Activated CD8-positive, alpha-beta T cell treated with anti-CD3 and anti-CD28 coated beads, Interleukin-2, amount 10 ng/mL, durations not matched to agents 7 days and 5 days (primary cell): ENCODE data around the gene ABHD16B. TPM values are rescaled to one million over a fixed set of nuclear protein-coding genes. Genes with fewer than 3 reads are reported as not detected.
A peak's percentile ranks its signal among the peaks of the same experiment; 100 is the strongest.

Experiments used
- ATAC-seq: fragments of 150-1000 bp; cut with Tn5 transposase; one replicate; pipeline ENCODE4 v1.10.0; 2021; ENCODE audit warnings: moderate library complexity
- CTCF ChIA-PET: fragments of 350-600 bp; sonication (Branson Sonifier 250); formaldehyde crosslinking; loops from one replicate; lab custom pipeline; 2021; ENCODE audit warnings: antibody characterized with exemption; lab: Charles Lee
- POLR2A ChIA-PET: fragments of 350-600 bp; sonication (Branson Sonifier 250); formaldehyde crosslinking; loops from one replicate; lab custom pipeline; 2021; ENCODE audit warnings: antibody characterized with exemption; lab: Charles Lee
- DNase-seq: peaks from one replicate; pipeline ENCODE4 v3.0.0-alpha.2; 2020
- H3K27ac Mint-ChIP-seq: one replicate; pipeline ENCODE4 v1.8.0; 2021; ENCODE audit warnings: mild to moderate bottlenecking, mixed read lengths
- H3K27me3 Mint-ChIP-seq: one replicate; pipeline ENCODE4 v1.8.0; 2021; ENCODE audit warnings: low read depth, mixed read lengths
- H3K36me3 Mint-ChIP-seq: one replicate; pipeline ENCODE4 v1.8.0; 2021; ENCODE audit warnings: low read depth, mixed read lengths
- H3K4me1 Mint-ChIP-seq: one replicate; pipeline ENCODE4 v1.8.0; 2021; ENCODE audit warnings: low read depth, mixed read lengths
- H3K4me3 Mint-ChIP-seq: one replicate; pipeline ENCODE4 v1.8.0; 2021; ENCODE audit warnings: mild to moderate bottlenecking, mixed read lengths
- H3K9me3 Mint-ChIP-seq: one replicate; pipeline ENCODE4 v1.8.0; 2022; ENCODE audit warnings: mixed read lengths; ENCODE audit not compliant: insufficient read depth
- total RNA-seq, 2 experiments: library from RNA; stranded (reverse); gene quantifications; one replicate each; pipeline ENCODE4 v1.2.3, GENCODE V29; 2021

The ABHD16B gene
- total RNA-seq, 2 experiments from 2014 or later = not detected

GRCh38 chr20:63885264-63886053 lies 24.2 kb downstream of the ABHD16B start:
- ATAC-seq = no peak
- DNase-seq = no peak
- Mint-ChIP-seq H3K9me3 (no peaks in the 10 kb centered on the region), H3K27me3 (no peaks in the 10 kb centered on the region), H3K4me1 (peaks cover 14% of the 10 kb centered on the region), H3K27ac (no peak overlapping the region), H3K36me3 (peaks cover 23% of the 10 kb centered on the region), H3K4me3 (no peak overlapping the region)
- ChIA-PET CTCF (no interaction called here), POLR2A (interaction anchor here (1.1 kb wide), 1 partner anchor 10 kb away, joined by 3 read pairs; no protein-coding TSS in a partner anchor)

GRCh38 chr20:63886054-63886419 lies 24.7 kb downstream of the ABHD16B start:
- DNase-seq = no peak
- H3K27me3 Mint-ChIP-seq = no peaks in the 10 kb centered on the region
- no peak for ATAC-seq
- H3K9me3 Mint-ChIP-seq = no peaks in the 10 kb centered on the region
- ChIA-PET POLR2A (interaction anchor here (1.1 kb wide), 1 partner anchor 10 kb away, joined by 3 read pairs; no protein-coding TSS in a partner anchor), CTCF (no interaction called here)
- peaks cover 27% of the 10 kb centered on the region for H3K36me3 Mint-ChIP-seq
- no peak overlapping the region for H3K27ac Mint-ChIP-seq
- H3K4me3 Mint-ChIP-seq = no peak overlapping the region
- peaks cover 14% of the 10 kb centered on the region for H3K4me1 Mint-ChIP-seq

DNA sequence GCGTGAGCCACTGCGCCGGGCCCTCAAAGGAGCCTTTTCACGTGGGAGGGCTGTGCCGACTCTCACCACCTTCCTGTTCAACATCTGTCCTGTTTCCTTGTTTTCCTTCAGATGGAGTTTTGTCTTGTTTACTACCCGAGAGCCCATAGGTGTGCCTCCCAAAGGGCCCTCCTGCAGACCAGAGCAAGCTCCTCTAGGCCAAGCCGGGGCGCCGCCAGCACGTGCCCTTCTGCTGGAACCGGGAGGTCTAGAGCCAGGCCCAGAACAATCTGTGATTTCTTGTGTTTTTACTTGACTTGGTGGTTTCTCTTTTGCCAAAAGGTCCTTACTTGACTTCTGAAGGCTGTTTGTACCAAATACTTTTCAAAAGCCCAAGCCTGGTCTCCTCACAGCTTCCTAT lies 25.6 kb downstream of the ABHD16B start:
- no peaks in the 10 kb centered on the region for H3K9me3 Mint-ChIP-seq
- no peak overlapping the region for H3K27ac Mint-ChIP-seq
- POLR2A ChIA-PET = no interaction called here
- ATAC-seq (no peak), DNase-seq (no peak)
- no peaks in the 10 kb centered on the region for H3K27me3 Mint-ChIP-seq
- CTCF ChIA-PET = no interaction called here
- H3K4me3 Mint-ChIP-seq = no peak overlapping the region
- peaks cover 14% of the 10 kb centered on the region for H3K4me1 Mint-ChIP-seq
- peaks cover 29% of the 10 kb centered on the region for H3K36me3 Mint-ChIP-seq

DNA sequence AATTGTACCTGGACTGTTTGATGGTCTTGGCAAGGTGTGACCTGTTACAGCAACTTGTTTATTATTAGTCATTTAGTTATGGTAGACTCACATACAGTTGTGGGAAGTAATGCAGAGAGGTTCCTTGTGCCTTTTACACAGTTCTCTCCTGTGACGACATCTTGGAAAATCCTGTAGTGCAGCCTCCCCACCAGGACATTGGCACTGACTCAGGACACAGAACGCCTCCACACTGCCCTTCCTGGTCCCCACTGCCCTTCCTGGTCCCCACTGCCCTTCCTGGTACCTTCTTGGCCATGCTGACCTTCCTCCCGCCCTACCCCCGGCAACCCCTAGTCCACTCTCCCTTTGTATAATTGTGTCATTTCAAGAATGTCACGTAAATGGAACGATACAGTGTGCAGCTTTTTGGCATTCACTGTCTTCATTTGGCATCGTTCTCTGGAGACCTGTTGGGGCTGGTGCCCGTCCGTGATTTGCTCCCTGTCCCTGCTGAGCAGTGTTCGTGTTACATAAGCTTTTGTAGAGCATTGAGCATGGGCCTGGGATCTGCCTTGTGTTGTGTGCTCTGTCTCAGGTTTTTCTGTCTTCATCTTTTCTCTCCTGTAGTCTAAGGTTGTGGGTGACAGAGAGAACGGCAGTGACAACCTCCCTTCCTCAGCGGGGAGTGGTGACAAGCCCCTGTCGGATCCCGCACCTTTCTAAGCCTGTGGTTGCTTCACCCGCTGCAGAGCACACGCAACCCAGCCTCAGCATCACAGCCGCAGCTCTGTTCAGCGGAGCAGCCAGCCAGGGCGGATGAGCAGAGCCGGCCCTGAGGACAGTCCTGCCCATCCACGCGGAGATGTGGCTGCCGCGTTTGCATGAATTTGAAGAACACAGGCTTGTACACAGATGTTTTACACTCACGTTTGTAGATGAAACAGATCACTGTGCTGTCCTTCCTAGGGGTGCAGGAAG lies 28.2 kb downstream of the ABHD16B start:
- H3K27me3 Mint-ChIP-seq = no peaks in the 10 kb centered on the region
- DNase-seq = no peak
- POLR2A ChIA-PET = no interaction called here
- H3K27ac Mint-ChIP-seq = no peak overlapping the region
- no peaks in the 10 kb centered on the region for H3K9me3 Mint-ChIP-seq
- H3K4me1 Mint-ChIP-seq = peaks cover 12% of the 10 kb centered on the region
- no peak for ATAC-seq
- H3K4me3 Mint-ChIP-seq = no peak overlapping the region
- CTCF ChIA-PET = no interaction called here
- H3K36me3 Mint-ChIP-seq = peaks cover 23% of the 10 kb centered on the region

GRCh38 chr20:63890201-63890576 lies 28.9 kb downstream of the ABHD16B start:
- no peak for DNase-seq
- no peaks in the 10 kb centered on the region for H3K27me3 Mint-ChIP-seq
- ChIA-PET CTCF (no interaction called here), POLR2A (no interaction called here)
- no peaks in the 10 kb centered on the region for H3K9me3 Mint-ChIP-seq
- H3K36me3 Mint-ChIP-seq = peaks cover 18% of the 10 kb centered on the region
- peaks cover 8% of the 10 kb centered on the region for H3K4me1 Mint-ChIP-seq
- H3K4me3 Mint-ChIP-seq = no peak overlapping the region
- no peak for ATAC-seq
- H3K27ac Mint-ChIP-seq = no peak overlapping the region

DNA sequence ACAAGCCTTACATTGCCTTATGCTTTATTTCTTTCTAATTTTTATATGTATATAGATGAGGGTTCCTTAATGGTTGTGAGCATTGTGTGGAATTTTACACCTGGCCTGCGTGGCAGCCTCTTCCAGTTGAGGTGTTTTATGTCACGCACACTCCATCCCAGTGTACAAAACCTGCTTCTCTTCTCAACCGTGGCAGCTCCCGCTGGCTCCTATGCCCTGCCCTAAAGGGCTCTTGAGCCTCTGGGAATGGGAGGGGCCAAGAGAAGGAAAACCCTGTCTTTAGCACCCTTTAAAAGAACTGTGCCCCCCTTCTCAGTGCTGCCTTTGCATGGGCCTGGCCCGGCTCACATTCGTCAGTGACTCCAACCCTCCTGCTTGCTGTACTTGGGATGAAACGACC lies 29.3 kb downstream of the ABHD16B start:
- Mint-ChIP-seq H3K27me3 (no peaks in the 10 kb centered on the region), H3K9me3 (no peaks in the 10 kb centered on the region), H3K4me1 (peaks cover 8% of the 10 kb centered on the region), H3K27ac (no peak overlapping the region), H3K4me3 (no peak overlapping the region), H3K36me3 (peaks cover 19% of the 10 kb centered on the region)
- no peak for ATAC-seq
- ChIA-PET CTCF (no interaction called here), POLR2A (no interaction called here)
- no peak for DNase-seq

GRCh38 chr20:63891061-63892002 lies 30.0 kb downstream of the ABHD16B start:
- no peak for DNase-seq
- H3K36me3 Mint-ChIP-seq = peaks cover 24% of the 10 kb centered on the region
- CTCF ChIA-PET = no interaction called here
- peaks cover 13% of the 10 kb centered on the region for H3K4me1 Mint-ChIP-seq
- H3K9me3 Mint-ChIP-seq = no peaks in the 10 kb centered on the region
- POLR2A ChIA-PET = no interaction called here
- no peak for ATAC-seq
- H3K27me3 Mint-ChIP-seq = no peaks in the 10 kb centered on the region
- no peak overlapping the region for H3K4me3 Mint-ChIP-seq
- no peak overlapping the region for H3K27ac Mint-ChIP-seq

- Mint-ChIP-seq H3K27ac (no peak overlapping the region), H3K27me3 (no peaks in the 10 kb centered on the region), H3K9me3 (no peaks in the 10 kb centered on the region), H3K4me3 (no peak overlapping the region), H3K4me1 (peaks cover 20% of the 10 kb centered on the region), H3K36me3 (peaks cover 28% of the 10 kb centered on the region)
- no peak for DNase-seq
- ChIA-PET CTCF (interaction anchor here (1.7 kb wide), 1 partner anchor 106 kb away, joined by 4 read pairs; no protein-coding TSS in a partner anchor), POLR2A (interaction anchor here (0.6 kb wide), 1 partner anchor 142 kb away, joined by 3 read pairs; no protein-coding TSS in a partner anchor)
- ATAC-seq = no peak
Observed at GRCh38 chr20:63892402-63892801, 31.1 kb downstream of the ABHD16B start.

DNA sequence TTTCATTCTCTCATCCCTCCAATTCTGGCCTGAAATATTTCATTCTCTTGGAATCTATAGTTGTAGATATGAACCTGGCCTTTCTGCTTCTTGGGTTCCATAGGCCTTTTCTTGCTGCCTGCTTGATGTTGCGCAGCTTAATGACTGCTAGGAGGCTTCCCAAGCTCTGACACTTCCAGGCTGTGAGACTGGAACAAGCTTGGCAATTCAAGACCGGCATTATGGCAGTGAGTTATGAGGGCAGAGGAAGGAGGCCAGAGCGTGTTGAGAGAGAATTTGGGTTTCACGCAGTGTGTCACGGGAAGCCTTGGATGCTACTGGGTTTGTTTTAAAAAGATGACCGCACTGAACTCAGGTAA lies 32.7 kb downstream of the ABHD16B start:
- DNase-seq = no peak
- ChIA-PET CTCF (interaction anchor here (0.6 to 1.7 kb wide), 4 partner anchors 29 to 227 kb away, joined by 3 to 4 read pairs (median 3); partner anchors contain the start of genes PRPF6 and TPD52L2), POLR2A (interaction anchor here (1.1 kb wide), 1 partner anchor 373 kb away, joined by 3 read pairs; the partner anchor contains the start of gene PPDPF)

GRCh38 chr20:63894358-63895201 lies 33.3 kb downstream of the ABHD16B start, which contains the start of gene DNAJC5:
Gene DNAJC5 (plus strand): TSS chr20:63895126. CDS start chr20:63928346, 33,220 bp downstream.
- no peaks in the 10 kb centered on the region for H3K27me3 Mint-ChIP-seq
- H3K27ac Mint-ChIP-seq = peak within 1 kb of the TSS; percentile 96
- ATAC-seq = peak; percentile 90
- peak; percentile 96 for DNase-seq
- POLR2A ChIA-PET = interaction anchor here (1.0 to 1.1 kb wide), 2 partner anchors 86 to 374 kb away, joined by 3 read pairs; partner anchors contain the start of genes PPDPF and PRPF6
- no peaks in the 10 kb centered on the region for H3K9me3 Mint-ChIP-seq
- peaks cover 40% of the 10 kb centered on the region for H3K36me3 Mint-ChIP-seq
- CTCF ChIA-PET = interaction anchor here (0.6 to 1.1 kb wide), 3 partner anchors 29 to 226 kb away, joined by 3 read pairs; partner anchors contain the start of genes PRPF6 and TPD52L2
- peak within 1 kb of the TSS; percentile 88 for H3K4me3 Mint-ChIP-seq
- peaks cover 37% of the 10 kb centered on the region for H3K4me1 Mint-ChIP-seq

More for the DNA sequence above, 32.7 kb downstream of the ABHD16B start:
- Mint-ChIP-seq H3K36me3 (peaks cover 37% of the 10 kb centered on the region), H3K4me1 (peaks cover 34% of the 10 kb centered on the region), H3K27me3 (no peaks in the 10 kb centered on the region), H3K27ac (peak overlapping the region; percentile 48), H3K4me3 (peak overlapping the region; percentile 54), H3K9me3 (no peaks in the 10 kb centered on the region)
- no peak for ATAC-seq
